PC-9 (cell line): ENCODE measurements around the gene UXT. TPM values are rescaled to one million over a fixed set of nuclear protein-coding genes. Genes with fewer than 3 reads are reported as not detected.

Experiments
- BruUV-seq: library from RNA; stranded (reverse); fragments of 400-500 nt; replicated peaks from 2 replicates; lab custom pipeline; 2021; lab: Mats Ljungman, UMichigan
- CTCF ChIA-PET: fragments of 300-600 bp; sonication (Branson Sonifier 250); formaldehyde crosslinking; loops from one replicate; lab custom pipeline; 2022; ENCODE audit warnings: antibody characterized with exemption; lab: Charles Lee
- POLR2A ChIA-PET: fragments of 300-600 bp; sonication (Branson Sonifier 250); formaldehyde crosslinking; loops from one replicate; lab custom pipeline; 2022; ENCODE audit warnings: antibody characterized with exemption; ENCODE audit not compliant: unreplicated experiment; lab: Charles Lee
- DNase-seq, 2 experiments: peaks; one replicate each; pipeline versions ENCODE4 v3.0.0 to v3.0.0-alpha.2; 2015 to 2022; ENCODE audit warnings: mixed read lengths in 1 of 2
- H2AFZ ChIP-seq: fragments of 200-600 bp; sonication (generic); 2 replicates; pipeline ENCODE4 v1.8.1; 2017; ENCODE audit warnings: antibody characterized with exemption
- H3F3A ChIP-seq: fragments of 200-600 bp; sonication (generic); 2 replicates; pipeline ENCODE4 v1.8.1; 2017; ENCODE audit warnings: antibody characterized with exemption, mild to moderate bottlenecking, low read depth; ENCODE audit not compliant: insufficient read depth
- H3K27ac ChIP-seq: fragments of 200-600 bp; sonication (generic); 2 replicates; pipeline ENCODE4 v1.6.1; 2016; ENCODE audit warnings: mixed run types
- H3K27me3 ChIP-seq: fragments of 200-600 bp; sonication (generic); 2 replicates; pipeline ENCODE4 v1.6.1; 2016; ENCODE audit warnings: low read depth, mixed run types; ENCODE audit not compliant: insufficient read depth
- H3K36me3 ChIP-seq: fragments of 200-600 bp; sonication (generic); 2 replicates; pipeline ENCODE4 v1.6.1; 2016; ENCODE audit warnings: low read depth, mixed run types
- H3K4me1 ChIP-seq: fragments of 200-600 bp; sonication (generic); replicated peaks from 2 replicates; pipeline ENCODE4 v1.6.1; 2016; ENCODE audit warnings: mixed run types; ENCODE audit not compliant: insufficient read depth
- H3K4me2 ChIP-seq: fragments of 200-600 bp; sonication (generic); 2 replicates; pipeline ENCODE4 v1.6.1; 2017; ENCODE audit warnings: mixed run types
- H3K4me3 ChIP-seq: fragments of 200-600 bp; sonication (generic); 2 replicates; pipeline ENCODE4 v1.6.1; 2016; ENCODE audit warnings: mixed run types
- H3K79me2 ChIP-seq: fragments of 200-600 bp; sonication (generic); 2 replicates; pipeline ENCODE4 v1.6.1; 2017; ENCODE audit warnings: low read depth, mixed run types
- H3K9me2 ChIP-seq: fragments of 200-600 bp; sonication (generic); 2 replicates; pipeline ENCODE4 v1.8.1; 2017; ENCODE audit warnings: mild to moderate bottlenecking; ENCODE audit not compliant: insufficient read depth
- H3K9me3 ChIP-seq: fragments of 200-600 bp; sonication (generic); 2 replicates; pipeline ENCODE4 v1.8.1; 2016; ENCODE audit warnings: low read depth; ENCODE audit not compliant: insufficient read depth
- H4K20me1 ChIP-seq: fragments of 200-600 bp; sonication (generic); 2 replicates; pipeline ENCODE4 v1.8.1; 2017; ENCODE audit not compliant: insufficient read depth
- EZH2 ChIP-seq: fragments of 200-600 bp; sonication (generic); IDR thresholded peaks from 2 replicates; pipeline ENCODE4 v1.8.0; 2017; ENCODE audit warnings: antibody characterized with exemption, low read depth
- intact Hi-C: fragments of 100-400 bp; cut with micrococcal nuclease; formaldehyde crosslinking; loops from one replicate; pipeline ENCODE4 v1.10.0; 2022; ENCODE audit not compliant: unreplicated experiment
- total RNA-seq: library from RNA; stranded (reverse); gene quantifications from 2 replicates; pipeline ENCODE4 v1.2.3, GENCODE V29; 2021
- TF ChIP-seq, protein P1 (sequence below): fragments of 200-600 bp; sonication (generic); conservative IDR thresholded peaks from 2 replicates; pipeline ENCODE4 v1.6.1; 2017; ENCODE audit warnings: mixed run types, antibody characterized with exemption, mild to moderate bottlenecking, moderate library complexity

UXT gene
- total RNA-seq, 1 experiment from 2014 or later = 53.8 TPM

DNA sequence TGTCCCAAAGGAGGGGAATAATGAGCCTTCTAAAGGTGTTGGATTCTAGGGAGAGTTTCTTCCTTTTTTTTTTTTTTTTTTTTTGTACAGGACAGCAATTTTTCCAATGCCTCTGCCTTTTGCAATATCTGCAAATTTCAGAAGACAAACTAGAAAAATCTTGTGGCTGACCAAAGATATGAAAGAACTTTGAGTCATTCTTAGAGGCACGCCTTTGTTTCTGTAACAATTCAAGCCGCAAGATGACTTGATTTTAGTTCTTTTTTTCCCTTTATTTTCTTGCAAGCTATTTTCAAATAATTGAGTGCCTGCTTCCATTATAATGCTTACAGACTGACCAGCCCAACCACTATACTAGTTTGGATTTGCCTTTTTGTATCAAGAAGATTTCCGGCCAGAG is 47.6 kb upstream of the UXT start:
- no TSS peak for BruUV-seq
- Histone ChIP-seq H2AFZ (no peak overlapping the region), H3K4me1 (no peaks in the 10 kb centered on the region), H3K27me3 (no peaks in the 10 kb centered on the region), H3K9me2 (no peaks in the 10 kb centered on the region), H3K79me2 (no peaks in the 10 kb centered on the region), H3K36me3 (no peaks in the 10 kb centered on the region), H3K9me3 (no peaks in the 10 kb centered on the region), H3F3A (no peaks in the 10 kb centered on the region), H4K20me1 (no peaks in the 10 kb centered on the region), H3K4me2 (no peak overlapping the region), H3K27ac (no peak overlapping the region), H3K4me3 (no peak overlapping the region)
- intact Hi-C loops = no loop called here
- TF ChIP-seq, protein P1, sequence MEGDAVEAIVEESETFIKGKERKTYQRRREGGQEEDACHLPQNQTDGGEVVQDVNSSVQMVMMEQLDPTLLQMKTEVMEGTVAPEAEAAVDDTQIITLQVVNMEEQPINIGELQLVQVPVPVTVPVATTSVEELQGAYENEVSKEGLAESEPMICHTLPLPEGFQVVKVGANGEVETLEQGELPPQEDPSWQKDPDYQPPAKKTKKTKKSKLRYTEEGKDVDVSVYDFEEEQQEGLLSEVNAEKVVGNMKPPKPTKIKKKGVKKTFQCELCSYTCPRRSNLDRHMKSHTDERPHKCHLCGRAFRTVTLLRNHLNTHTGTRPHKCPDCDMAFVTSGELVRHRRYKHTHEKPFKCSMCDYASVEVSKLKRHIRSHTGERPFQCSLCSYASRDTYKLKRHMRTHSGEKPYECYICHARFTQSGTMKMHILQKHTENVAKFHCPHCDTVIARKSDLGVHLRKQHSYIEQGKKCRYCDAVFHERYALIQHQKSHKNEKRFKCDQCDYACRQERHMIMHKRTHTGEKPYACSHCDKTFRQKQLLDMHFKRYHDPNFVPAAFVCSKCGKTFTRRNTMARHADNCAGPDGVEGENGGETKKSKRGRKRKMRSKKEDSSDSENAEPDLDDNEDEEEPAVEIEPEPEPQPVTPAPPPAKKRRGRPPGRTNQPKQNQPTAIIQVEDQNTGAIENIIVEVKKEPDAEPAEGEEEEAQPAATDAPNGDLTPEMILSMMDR = no peak
- no peak for TF ChIP-seq EZH2
- ChIA-PET POLR2A (no interaction called here), CTCF (no interaction called here)
- no peak for DNase-seq

DNA sequence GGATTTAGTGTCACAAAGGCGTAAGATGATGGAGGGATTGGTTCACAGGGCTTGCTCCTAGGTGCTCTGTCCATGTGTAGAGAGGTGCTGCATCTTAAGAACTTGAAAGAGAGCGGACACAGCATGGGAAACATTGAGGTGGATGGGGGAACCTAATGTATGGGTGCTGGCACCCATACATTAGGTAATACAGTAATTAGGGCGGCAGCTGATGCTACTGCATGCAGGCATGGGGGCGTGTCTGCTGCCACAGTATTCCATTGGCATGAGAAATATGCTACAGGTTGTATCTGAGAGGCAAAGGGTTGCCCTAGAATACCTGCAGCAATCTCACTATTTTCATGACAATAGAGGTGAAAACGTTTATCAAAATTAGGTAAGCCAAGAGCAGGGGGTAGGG is 45.8 kb upstream of the UXT start:
- Histone ChIP-seq H3K79me2 (no peaks in the 10 kb centered on the region), H3K9me3 (no peaks in the 10 kb centered on the region), H3K36me3 (no peaks in the 10 kb centered on the region), H3K9me2 (no peaks in the 10 kb centered on the region), H3K4me3 (no peak overlapping the region), H4K20me1 (no peaks in the 10 kb centered on the region), H3K4me1 (no peaks in the 10 kb centered on the region), H3K27me3 (no peaks in the 10 kb centered on the region), H3K4me2 (no peak overlapping the region), H3F3A (no peaks in the 10 kb centered on the region), H2AFZ (no peak overlapping the region), H3K27ac (no peak overlapping the region)
- TF ChIP-seq EZH2 = no peak
- TF ChIP-seq, protein P1 = no peak
- intact Hi-C loops = no loop called here
- CTCF ChIA-PET = no interaction called here
- DNase-seq = no peak
- BruUV-seq = no TSS peak
- POLR2A ChIA-PET = no interaction called here

DNA sequence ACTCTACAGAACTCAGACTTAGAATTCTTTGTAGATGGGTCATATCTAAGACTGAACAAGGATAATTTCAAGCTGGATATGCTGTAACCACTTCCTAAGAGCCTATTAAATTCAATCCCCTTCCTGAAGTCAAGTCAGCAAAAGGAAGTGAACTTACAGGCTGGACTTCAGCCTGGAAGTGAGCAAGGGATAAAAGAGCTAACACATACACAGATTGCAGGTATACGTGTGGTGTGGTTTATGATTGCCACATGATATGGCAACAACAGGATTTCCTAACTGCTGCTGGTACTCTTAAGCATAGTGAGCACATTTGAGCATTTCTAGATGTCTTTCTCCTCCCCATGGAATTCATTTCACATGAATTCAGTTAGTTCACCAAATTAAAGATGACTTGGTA is 38.2 kb upstream of the UXT start:
- no TSS peak for BruUV-seq
- TF ChIP-seq, protein P1 = no peak
- TF ChIP-seq EZH2 = no peak

More for the DNA sequence above, 38.2 kb upstream of the UXT start:
- no peaks in the 10 kb centered on the region for H3K79me2 ChIP-seq
- H3K9me2 ChIP-seq = no peaks in the 10 kb centered on the region
- intact Hi-C loops = no loop called here
- no peak overlapping the region for H3K27ac ChIP-seq
- ChIA-PET CTCF (no interaction called here), POLR2A (no interaction called here)
- no peak overlapping the region for H2AFZ ChIP-seq
- H3K4me2 ChIP-seq = no peak overlapping the region
- H3K4me1 ChIP-seq = no peaks in the 10 kb centered on the region
- H3K36me3 ChIP-seq = no peaks in the 10 kb centered on the region
- no peak for DNase-seq
- H3K9me3 ChIP-seq = no peaks in the 10 kb centered on the region
- no peak overlapping the region for H3K4me3 ChIP-seq
- no peaks in the 10 kb centered on the region for H4K20me1 ChIP-seq
- no peaks in the 10 kb centered on the region for H3K27me3 ChIP-seq
- no peaks in the 10 kb centered on the region for H3F3A ChIP-seq
